DOHH2 (cell line): Measurements from ENCODE around the gene TUBA4B.

ENCODE experiments used
- H3F3A ChIP-seq: fragments of 200-600 bp; sonication (generic), shearing (Covaris generic); 2 replicates; pipeline ENCODE4 v1.6.0; 2016; ENCODE audit warnings: antibody characterized with exemption, mild to moderate bottlenecking; ENCODE audit not compliant: control insufficient read depth, insufficient read depth
- H3K27ac ChIP-seq: fragments of 200-600 bp; sonication (generic); 2 replicates; pipeline ENCODE4 v1.5.1; 2014; ENCODE audit warnings: low read depth, mild to moderate bottlenecking, low read length, moderate library complexity
- H3K27me3 ChIP-seq: fragments of 200-600 bp; sonication (generic); 2 replicates; pipeline ENCODE4 v1.6.1; 2014; ENCODE audit warnings: mild to moderate bottlenecking, low read length, mixed read lengths; ENCODE audit not compliant: control insufficient read depth
- H3K36me3 ChIP-seq: fragments of 200-600 bp; sonication (generic); 2 replicates; pipeline ENCODE4 v1.6.1; 2014; ENCODE audit warnings: mild to moderate bottlenecking, low read length, moderate library complexity, mixed read lengths; ENCODE audit not compliant: control insufficient read depth
- H3K4me1 ChIP-seq: fragments of 200-600 bp; sonication (generic); 2 replicates; pipeline ENCODE4 v1.6.1; 2014; ENCODE audit warnings: mild to moderate bottlenecking, low read length, mixed read lengths; ENCODE audit not compliant: control insufficient read depth
- H3K4me2 ChIP-seq: fragments of 200-600 bp; sonication (generic); 2 replicates; pipeline ENCODE4 v1.6.0; 2014; ENCODE audit warnings: mild to moderate bottlenecking, low read length, moderate library complexity
- H3K4me3 ChIP-seq: fragments of 200-600 bp; sonication (generic); 2 replicates; pipeline ENCODE4 v1.5.1; 2014; ENCODE audit warnings: mild to moderate bottlenecking, low read length, mixed read lengths
- H3K79me2 ChIP-seq: fragments of 200-600 bp; sonication (generic); 2 replicates; pipeline ENCODE4 v1.6.1; 2014; ENCODE audit warnings: mild to moderate bottlenecking, low read length, mixed read lengths; ENCODE audit not compliant: control insufficient read depth
- H3K9me2 ChIP-seq: fragments of 200-600 bp; sonication (generic); replicated peaks from 2 replicates; pipeline ENCODE4 v1.6.1; 2014; ENCODE audit warnings: mild to moderate bottlenecking, low read length, mixed read lengths; ENCODE audit not compliant: control insufficient read depth
- H3K9me3 ChIP-seq: fragments of 200-600 bp; sonication (generic); 2 replicates; pipeline ENCODE4 v1.6.1; 2014; ENCODE audit warnings: antibody characterized with exemption, low read length, mixed read lengths; ENCODE audit not compliant: control insufficient read depth, insufficient read depth
- H4K20me1 ChIP-seq: fragments of 200-600 bp; sonication (generic); 2 replicates; pipeline ENCODE4 v1.6.0; 2014; ENCODE audit warnings: low read depth, mild to moderate bottlenecking, antibody characterized with exemption, low read length, moderate library complexity; ENCODE audit not compliant: control insufficient read depth, insufficient read depth
- CTCF ChIP-seq: fragments of 200-600 bp; sonication (generic); IDR thresholded peaks from one replicate; pipeline ENCODE4 v1.5.1; 2014; ENCODE audit warnings: antibody characterized with exemption, mild to moderate bottlenecking, low read depth, low read length; ENCODE audit not compliant: poor library complexity, severe bottlenecking
- EZH2phosphoT487 ChIP-seq: fragments of 200-600 bp; sonication (generic); IDR thresholded peaks from 2 replicates; pipeline ENCODE4 v1.6.1; 2017; ENCODE audit warnings: borderline replicate concordance, mild to moderate bottlenecking, antibody characterized with exemption, low read length, moderate library complexity, mixed read lengths

TUBA4B gene

GRCh38 chr2:219210886-219211362 lies 42.1 kb upstream of the TUBA4B start:
- peaks cover 3% of the 10 kb centered on the region; the same call in 1 of the 2 replicates for H3K79me2 ChIP-seq
- no peaks in the 10 kb centered on the region for H3K9me3 ChIP-seq

DNA sequence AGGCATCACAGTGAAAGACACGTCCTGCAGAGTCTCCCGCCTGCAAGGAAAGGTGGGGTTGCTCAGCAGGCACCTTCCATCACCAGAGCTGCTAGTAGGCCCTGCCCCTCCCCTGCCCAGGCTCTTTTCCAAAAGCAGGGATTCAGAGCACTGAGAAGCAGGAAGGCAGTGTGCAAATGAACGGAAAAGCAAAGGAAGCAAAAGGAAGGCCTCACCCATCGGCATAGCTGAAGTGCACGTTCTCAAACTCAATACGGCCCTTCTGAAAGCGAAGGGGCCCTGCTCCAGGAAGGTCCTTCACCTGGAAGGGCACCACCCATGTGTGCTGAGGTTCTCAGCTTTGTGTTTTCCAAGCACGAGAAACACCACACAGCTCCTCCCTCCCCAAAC lies 40.0 kb upstream of the TUBA4B start:
- H3K9me2 ChIP-seq: no peaks in the 10 kb centered on the region
- peaks cover 75% of the 10 kb centered on the region for H3K36me3 ChIP-seq

More at GRCh38 chr2:219210886-219211362, 42.1 kb upstream of the TUBA4B start:
- TF ChIP-seq CTCF (no peak), EZH2phosphoT487 (no peak)
- Histone ChIP-seq H3K4me1 (peaks cover 15% of the 10 kb centered on the region), H3K4me3 (no peak overlapping the region), H3K4me2 (no peak overlapping the region), H3K27me3 (no peaks in the 10 kb centered on the region), H3K9me2 (no peaks in the 10 kb centered on the region), H4K20me1 (no peaks in the 10 kb centered on the region), H3K36me3 (peaks cover 74% of the 10 kb centered on the region), H3K27ac (no peak overlapping the region), H3F3A (peaks cover 7% of the 10 kb centered on the region; the same call in 1 of the 2 replicates)

GRCh38 chr2:219213486-219214071 lies 39.5 kb upstream of the TUBA4B start:
- Histone ChIP-seq H3K4me1 (peaks cover 13% of the 10 kb centered on the region), H3K79me2 (peaks cover 18% of the 10 kb centered on the region), H3K9me3 (no peaks in the 10 kb centered on the region), H4K20me1 (no peaks in the 10 kb centered on the region), H3K27me3 (no peaks in the 10 kb centered on the region), H3K4me2 (no peak overlapping the region), H3F3A (no peaks in the 10 kb centered on the region), H3K4me3 (no peak overlapping the region), H3K27ac (no peak overlapping the region), H3K36me3 (peaks cover 69% of the 10 kb centered on the region), H3K9me2 (no peaks in the 10 kb centered on the region)
- no peak for TF ChIP-seq CTCF
- no peak for TF ChIP-seq EZH2phosphoT487

More for the DNA sequence above, 40.0 kb upstream of the TUBA4B start:
- Histone ChIP-seq H3K27me3 (no peaks in the 10 kb centered on the region), H4K20me1 (no peaks in the 10 kb centered on the region), H3K4me1 (peaks cover 8% of the 10 kb centered on the region), H3K79me2 (peaks cover 13% of the 10 kb centered on the region), H3K4me2 (no peak overlapping the region), H3K9me3 (no peaks in the 10 kb centered on the region), H3K4me3 (no peak overlapping the region), H3K27ac (no peak overlapping the region), H3F3A (no peaks in the 10 kb centered on the region)
- TF ChIP-seq EZH2phosphoT487 (no peak), CTCF (no peak)
